Measurements from ENCODE around the gene MIDN.

GRCh38 chr19:1288833-1289685 is 40.7 kb downstream of the MIDN start:
- TF ChIP-seq CTCF (IDR thresholded peaks at IDR 0.05) = no peak
- no peak for TF ChIP-seq POLR2A (IDR thresholded peaks at IDR 0.05)

Data from adrenal gland (tissue), 5 donors.